ENCODE data around the gene C5orf63.

DNA sequence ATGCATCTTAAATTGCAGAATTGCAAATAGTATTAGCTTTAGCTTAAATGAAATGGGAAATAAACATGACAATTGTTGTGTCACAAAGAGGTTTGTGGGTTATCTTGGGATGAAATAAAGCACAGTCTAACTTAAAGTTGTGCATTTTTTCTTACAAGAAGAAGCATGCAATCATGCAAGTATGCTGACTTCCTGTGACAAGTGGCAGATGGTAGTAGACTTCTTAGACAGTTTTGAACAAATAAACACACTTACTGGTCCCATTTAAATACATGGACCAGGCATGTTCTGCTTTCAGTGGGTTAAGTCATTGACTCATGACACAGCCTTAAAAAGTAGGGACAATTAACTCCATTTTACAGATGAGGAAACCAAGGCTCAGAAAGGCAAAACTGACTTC lies 15.9 kb upstream of the C5orf63 start:
- TF ChIP-seq, protein P1, sequence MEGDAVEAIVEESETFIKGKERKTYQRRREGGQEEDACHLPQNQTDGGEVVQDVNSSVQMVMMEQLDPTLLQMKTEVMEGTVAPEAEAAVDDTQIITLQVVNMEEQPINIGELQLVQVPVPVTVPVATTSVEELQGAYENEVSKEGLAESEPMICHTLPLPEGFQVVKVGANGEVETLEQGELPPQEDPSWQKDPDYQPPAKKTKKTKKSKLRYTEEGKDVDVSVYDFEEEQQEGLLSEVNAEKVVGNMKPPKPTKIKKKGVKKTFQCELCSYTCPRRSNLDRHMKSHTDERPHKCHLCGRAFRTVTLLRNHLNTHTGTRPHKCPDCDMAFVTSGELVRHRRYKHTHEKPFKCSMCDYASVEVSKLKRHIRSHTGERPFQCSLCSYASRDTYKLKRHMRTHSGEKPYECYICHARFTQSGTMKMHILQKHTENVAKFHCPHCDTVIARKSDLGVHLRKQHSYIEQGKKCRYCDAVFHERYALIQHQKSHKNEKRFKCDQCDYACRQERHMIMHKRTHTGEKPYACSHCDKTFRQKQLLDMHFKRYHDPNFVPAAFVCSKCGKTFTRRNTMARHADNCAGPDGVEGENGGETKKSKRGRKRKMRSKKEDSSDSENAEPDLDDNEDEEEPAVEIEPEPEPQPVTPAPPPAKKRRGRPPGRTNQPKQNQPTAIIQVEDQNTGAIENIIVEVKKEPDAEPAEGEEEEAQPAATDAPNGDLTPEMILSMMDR (IDR thresholded peaks at IDR 0.05) = no peak
- no peak for TF ChIP-seq POLR2A (IDR thresholded peaks at IDR 0.05)
